GM19438 (cell line): Measurements from ENCODE around the gene ALDH3B2.
"Not testable (repeated sequence)": the region's sequence is repeated elsewhere in the genome, so short reads cannot be mapped to it uniquely, and the experiment has no call there.

Source experiments
- ATAC-seq: cut with Tn5 transposase; IDR thresholded peaks from one replicate; pipeline ENCODE4 v1.9.1; 2021; ENCODE audit warnings: low read depth; ENCODE audit not compliant: unreplicated experiment

ALDH3B2 gene

DNA sequence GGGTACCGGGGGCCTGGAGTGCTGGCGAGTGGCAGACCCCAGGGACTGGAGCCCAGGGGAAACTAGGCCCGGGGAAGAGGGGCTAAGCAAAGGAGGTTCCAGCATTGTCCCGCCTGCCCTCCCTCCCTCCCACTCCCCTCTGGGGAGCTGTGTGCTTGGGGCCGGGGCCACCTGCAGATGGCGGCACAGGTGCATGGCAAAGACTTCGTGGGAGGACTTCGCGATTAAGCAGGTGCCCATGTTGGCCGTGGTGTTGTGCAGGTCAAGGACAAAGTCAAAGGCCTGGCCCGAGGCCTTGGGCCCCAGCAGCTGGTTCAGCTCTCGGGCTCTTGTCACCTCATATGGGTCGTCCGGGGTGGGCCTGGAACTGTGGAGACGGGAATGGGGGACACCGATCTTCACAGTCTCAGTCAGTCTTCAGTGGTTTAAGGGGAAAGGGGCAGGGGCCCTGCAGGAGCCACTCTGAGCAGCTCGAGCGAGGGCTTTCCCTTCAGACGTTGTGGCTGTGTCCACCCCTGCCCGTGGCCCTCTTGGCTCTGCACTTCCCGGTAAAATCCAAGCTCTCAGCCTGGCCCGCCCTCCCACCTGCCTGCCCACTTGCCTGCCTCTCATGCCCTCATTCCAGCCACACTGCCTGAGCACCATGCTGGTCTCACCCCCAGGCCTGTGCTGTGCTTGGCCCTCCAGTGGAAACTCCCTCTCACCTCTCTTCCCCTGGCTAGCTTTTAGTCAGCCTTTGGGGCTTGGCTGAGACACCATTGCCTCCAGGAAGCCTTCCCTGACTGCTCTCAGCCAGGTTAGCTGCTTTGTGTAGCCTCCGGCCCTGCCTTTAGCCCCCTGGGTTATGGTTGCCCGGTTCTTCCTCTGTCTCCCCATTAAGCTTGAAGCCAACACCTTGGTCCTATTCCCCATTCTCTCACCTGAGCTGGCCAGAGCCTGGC, 28.6 kb downstream of the ALDH3B2 start:
- no peak for ATAC-seq

GRCh38 chr11:67644472-67645418, 29.7 kb downstream of the ALDH3B2 start:
- ATAC-seq = no peak

DNA sequence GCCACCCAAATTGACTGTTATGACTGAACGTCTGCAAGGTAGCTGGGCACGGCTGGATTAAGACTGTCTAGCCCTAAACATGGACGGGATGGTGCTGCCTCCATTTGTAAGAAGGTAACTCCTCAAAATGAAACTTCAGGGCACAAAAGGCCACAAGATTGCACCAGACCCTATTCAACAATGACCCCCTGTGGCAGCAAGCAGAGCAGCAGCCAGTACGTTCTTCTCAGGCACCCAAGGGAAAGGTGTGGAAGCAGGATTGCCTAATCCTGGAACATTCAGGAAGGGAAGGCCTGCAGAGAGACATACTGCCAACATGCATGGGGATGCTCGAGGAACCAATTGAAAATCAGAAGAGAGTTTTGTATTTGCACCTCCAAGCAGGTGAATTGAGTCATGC, 30.4 kb downstream of the ALDH3B2 start:
- no peak for ATAC-seq

DNA sequence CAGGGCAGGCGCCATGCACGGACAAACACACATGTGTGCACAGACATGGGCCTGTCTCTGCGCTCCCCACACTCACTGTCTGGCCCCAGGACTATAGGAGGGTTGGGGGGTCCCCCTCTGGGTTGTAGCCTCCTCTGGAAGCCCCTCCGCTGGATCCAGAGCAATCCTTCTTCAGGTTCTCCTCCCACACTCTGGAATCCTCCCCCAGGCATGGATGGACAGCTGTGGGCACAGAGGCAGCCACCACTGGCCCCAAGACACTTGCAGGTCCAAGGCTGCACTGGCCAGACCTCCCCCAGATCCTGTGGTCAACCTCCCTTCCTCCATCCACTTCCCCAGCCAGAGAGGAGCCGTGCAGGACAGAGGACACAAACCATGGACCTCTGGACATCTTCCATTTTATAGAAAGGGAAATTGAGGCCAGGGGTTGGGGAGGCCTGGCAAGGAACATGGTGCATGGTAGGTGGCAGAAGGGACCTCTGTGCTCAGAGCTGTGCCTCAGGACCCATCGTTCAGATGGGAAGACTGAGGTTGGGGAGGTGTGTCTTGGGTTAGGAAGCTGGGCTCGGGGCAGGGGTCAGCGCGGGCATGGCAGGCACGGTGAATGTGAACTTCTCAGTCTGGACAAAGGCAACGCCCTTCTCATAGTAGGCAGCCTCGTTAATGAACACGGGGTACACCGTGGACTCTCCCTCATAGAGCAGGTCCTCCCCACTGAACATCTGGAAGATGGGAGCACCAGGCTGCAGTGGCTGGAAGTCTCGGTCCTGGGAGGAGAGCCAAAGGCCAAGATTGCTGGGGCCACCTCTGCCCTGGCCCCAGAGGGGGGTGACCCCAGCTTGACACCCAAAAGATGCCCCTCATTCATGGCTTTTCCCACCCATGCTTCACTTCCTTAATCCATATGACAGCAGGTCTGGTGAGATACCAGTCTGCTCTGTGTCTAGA, 32.0 kb downstream of the ALDH3B2 start:
- ATAC-seq = no peak

- ATAC-seq = no peak
Measured at GRCh38 chr11:67641338-67642172, 32.9 kb downstream of the ALDH3B2 start.

DNA sequence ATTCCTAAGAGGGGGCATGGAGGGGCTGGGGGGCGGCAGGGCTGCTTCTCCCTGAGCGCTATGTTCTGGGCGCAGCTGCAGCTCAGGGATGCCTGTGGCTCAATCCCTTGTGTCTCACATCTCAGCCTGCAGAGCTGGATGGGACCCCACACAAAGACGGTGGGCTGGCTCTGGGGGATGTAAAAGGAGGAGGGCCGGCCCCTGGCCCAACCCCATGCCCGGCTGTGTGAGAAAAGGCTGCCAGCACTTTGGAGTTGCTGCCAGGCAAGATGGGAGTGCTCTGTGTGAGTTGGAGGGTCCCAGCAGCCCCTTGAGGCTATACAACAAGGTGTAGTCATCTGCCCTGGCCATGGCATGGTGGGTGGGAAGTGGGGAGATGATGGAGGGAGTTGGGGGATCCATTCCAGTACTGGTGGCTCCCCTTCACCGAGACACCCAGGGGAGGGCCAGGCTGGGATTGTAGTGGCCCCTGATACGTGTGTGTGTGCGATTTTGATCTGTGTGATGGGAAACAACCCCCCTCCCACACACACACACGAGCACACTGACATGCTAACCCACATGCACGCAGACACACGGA, 33.6 kb downstream of the ALDH3B2 start:
- no peak for ATAC-seq

DNA sequence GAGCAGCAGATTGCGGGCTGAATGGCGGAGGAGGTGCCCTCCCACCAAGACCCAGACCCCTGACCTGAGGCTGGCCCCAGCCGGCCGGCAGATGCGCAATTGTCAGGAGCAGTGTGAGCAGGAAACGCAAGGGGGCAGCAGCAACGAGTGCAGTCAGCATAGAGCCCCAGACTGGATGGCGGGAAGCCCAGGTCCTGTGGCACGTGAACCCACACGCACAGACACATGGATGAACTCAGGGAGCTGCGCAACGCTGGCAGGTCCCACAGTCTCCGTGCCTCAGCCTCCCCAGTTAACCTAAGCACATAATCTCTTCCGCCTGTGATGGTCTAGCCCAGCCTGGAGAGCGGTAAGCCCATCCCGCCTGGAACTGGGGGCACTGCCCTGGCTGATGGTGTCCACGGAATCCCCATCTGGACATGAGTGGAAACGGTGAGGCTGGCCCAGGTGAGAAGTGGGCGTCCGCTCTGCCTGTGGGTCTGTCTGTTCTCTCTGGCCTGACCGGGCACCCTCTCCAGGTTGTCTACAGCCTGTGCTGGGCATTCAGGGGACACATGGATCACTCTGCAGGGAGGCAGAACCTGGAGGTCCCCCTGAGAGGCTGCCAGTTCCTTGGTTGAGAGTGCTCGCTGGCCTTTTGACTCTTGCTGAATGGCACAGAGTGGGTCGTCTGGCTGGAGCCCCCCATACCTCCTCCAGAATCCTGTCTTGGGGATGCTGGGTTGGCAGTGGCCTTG, 34.2 kb downstream of the ALDH3B2 start:
- no peak for ATAC-seq

GRCh38 chr11:67639438-67639859, 35.0 kb downstream of the ALDH3B2 start, which contains the start of gene TBX10:
Gene TBX10, minus strand, starts transcription at chr11:67639763. Its CDS starts 291 bp downstream, at chr11:67639472.
- ATAC-seq = no peak

- no peak for ATAC-seq
Measured at GRCh38 chr11:67638535-67639437, 35.6 kb downstream of the ALDH3B2 start.

DNA sequence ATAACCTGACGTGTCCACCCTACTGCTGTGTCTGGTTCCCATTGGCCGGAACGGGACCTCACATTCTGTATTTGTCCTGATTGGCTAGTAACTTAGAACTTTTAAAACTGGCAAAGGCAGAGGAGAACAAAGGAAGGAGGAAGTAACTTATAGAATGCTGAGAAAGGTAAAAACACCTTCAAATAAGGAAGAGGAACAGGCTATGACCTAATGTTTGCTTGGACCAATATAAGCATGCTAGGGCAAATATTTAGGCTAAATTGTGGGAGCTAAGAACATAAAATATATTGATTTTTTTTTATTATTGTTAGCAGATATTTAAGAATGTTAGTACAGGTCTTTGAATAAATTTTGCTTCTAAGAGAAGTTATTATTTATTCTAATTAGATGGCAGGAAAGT, 37.0 kb downstream of the ALDH3B2 start:
- ATAC-seq = not testable (repeated sequence)

DNA sequence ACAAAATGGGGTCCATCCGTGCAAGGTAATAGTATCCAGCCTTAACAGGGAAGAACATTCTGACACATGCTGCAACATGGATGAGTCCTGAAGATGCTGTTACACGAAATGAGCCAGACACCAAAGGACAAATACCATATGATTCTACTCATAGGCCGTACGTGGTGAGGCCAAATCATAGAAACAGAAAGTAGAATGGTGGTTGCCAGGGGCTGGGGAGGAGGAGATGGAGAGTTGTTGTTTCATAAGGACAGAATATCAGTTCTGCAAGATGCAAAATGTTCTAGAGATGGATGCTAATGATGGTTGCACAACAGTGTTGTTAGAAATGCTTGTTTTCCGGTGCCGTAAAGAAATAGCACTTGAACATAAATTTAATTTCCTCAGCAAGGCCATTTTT, 37.5 kb downstream of the ALDH3B2 start:
- ATAC-seq = no peak

DNA sequence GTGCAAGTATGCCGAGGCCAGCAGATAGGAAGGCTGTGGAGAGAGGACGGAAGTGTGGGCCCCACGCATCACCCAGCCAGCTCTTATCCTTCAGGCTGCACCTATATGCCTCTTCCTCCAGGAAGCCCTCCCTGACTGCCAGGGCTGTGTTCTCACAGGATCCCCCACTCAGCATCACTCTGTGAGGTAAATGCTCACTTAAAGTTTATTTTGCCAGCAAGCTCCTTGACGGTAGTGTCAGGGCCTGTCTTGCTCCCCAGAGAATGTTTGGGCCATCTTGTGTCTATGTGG, 39.2 kb downstream of the ALDH3B2 start:
- no peak for ATAC-seq

GRCh38 chr11:67634366-67635230, 39.8 kb downstream of the ALDH3B2 start:
- ATAC-seq = no peak

DNA sequence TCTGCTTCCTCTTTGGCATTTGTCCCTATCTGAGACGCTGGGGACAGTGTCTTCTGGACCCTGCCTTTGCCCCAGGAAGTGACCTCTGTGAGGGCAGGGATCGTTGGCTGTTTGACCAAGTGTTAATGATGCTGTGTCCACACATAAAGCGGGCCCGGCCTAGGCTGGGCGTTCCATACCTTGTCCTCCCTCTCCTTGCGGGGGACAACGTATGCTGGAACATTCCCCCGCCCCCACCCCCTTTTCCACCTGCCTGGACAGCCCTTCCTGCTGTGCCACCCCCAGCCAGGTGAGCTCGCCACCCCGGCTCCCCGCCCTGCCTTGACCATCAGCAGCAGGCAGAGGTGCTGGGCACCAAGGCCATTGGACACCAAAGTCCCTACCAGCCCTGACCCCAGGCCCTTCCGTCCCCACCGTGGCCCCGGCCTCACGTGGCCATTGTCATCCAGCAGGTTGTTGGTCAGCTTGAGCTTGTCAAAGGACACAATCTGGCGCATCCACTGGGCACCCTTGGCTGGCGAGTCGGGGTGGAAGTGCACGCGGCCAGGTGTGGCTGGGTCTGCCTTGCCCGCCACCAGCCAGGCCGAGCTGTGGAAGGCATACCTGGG, 40.6 kb downstream of the ALDH3B2 start:
- no peak for ATAC-seq

- ATAC-seq = no peak
Measured at GRCh38 chr11:67632982-67633755, 41.3 kb downstream of the ALDH3B2 start.
